Measurements from ENCODE around the gene TPBG.

Gene TPBG

DNA sequence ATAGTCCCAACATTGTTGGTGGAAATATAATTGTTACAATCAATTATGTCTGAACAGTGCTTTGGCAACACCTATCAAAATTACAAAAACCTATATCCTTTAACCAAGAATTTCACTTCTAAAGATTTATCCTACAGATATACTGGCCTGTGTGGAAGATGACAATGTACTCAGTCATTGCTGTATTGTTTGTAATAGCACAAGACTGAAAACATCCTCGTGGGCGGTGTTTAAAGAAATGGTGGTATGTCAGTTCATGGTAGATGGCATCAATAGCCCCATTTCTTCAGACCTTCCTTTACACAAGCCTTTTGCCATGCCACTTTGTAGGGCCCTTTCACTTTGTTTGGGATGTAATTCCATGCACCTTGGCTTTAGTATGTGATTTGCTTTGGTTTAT, 9.8 kb upstream of the TPBG start:
- H3K36me3 ChIP-seq (replicated peaks; ENCODE audit: low read depth, low read length), result no peaks in the 10 kb centered on the region
- no peaks in the 10 kb centered on the region for H3K79me2 ChIP-seq (ENCODE audit: low read length)
- H3K4me3 ChIP-seq (ENCODE audit: low read length), result no peak overlapping the region
- H3K27me3 ChIP-seq (ENCODE audit: low read depth, low read length), result no peaks in the 10 kb centered on the region
- no peak overlapping the region for H3K27ac ChIP-seq (ENCODE audit: low read length)
- TF ChIP-seq EZH2phosphoT487 (IDR thresholded peaks at IDR 0.05; ENCODE audit: low read depth), result no peak
- no peak for TF ChIP-seq CTCF (IDR thresholded peaks at IDR 0.05; ENCODE audit: low read depth, low read length)
- no peaks in the 10 kb centered on the region for H4K20me1 ChIP-seq (ENCODE audit: insufficient read depth, low read length)
- H3K9me3 ChIP-seq (ENCODE audit: insufficient read depth, low read length), result no peaks in the 10 kb centered on the region
- no peak overlapping the region for H2AFZ ChIP-seq (ENCODE audit: low read depth, low read length)
- no peak overlapping the region for H3K9ac ChIP-seq (ENCODE audit: low read length)
- no peaks in the 10 kb centered on the region for H3K4me1 ChIP-seq (ENCODE audit: low read length)
- H3K4me2 ChIP-seq (ENCODE audit: low read length), result no peak overlapping the region

DNA sequence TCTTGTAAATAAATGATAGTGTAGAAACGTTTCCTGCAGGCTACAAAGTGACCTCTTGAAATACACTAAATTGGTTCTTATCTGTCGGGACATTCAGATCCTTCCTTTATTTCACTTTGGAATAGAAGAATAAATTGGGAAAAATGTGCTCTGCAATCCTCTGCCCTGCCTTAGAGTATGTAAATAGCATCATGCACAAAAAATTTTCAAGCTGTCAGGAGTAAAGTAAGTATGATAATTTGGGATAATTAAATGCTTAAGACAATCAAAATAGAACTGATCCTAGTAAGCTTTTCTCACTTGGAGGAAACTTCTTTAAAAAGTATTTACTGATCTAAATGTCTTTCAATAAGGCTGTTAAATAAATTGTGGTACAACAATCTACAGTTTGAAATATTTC, 3.1 kb upstream of the TPBG start:
- Histone ChIP-seq H4K20me1 (ENCODE audit: insufficient read depth, low read length) (no peaks in the 10 kb centered on the region), H3K79me2 (ENCODE audit: low read length) (no peaks in the 10 kb centered on the region), H3K27ac (ENCODE audit: low read length) (no peak overlapping the region), H3K4me3 (ENCODE audit: low read length) (no peak overlapping the region), H3K4me2 (ENCODE audit: low read length) (no peak overlapping the region), H3K27me3 (ENCODE audit: low read depth, low read length) (no peaks in the 10 kb centered on the region), H2AFZ (ENCODE audit: low read depth, low read length) (no peak overlapping the region), H3K4me1 (ENCODE audit: low read length) (no peaks in the 10 kb centered on the region), H3K9me3 (ENCODE audit: insufficient read depth, low read length) (no peaks in the 10 kb centered on the region), H3K9ac (ENCODE audit: low read length) (no peak overlapping the region), H3K36me3 (replicated peaks; ENCODE audit: low read depth, low read length) (no peaks in the 10 kb centered on the region)
- no peak for TF ChIP-seq EZH2phosphoT487 (IDR thresholded peaks at IDR 0.05; ENCODE audit: low read depth)
- TF ChIP-seq CTCF (IDR thresholded peaks at IDR 0.05; ENCODE audit: low read depth, low read length), result no peak

GRCh38 chr6:82361631-82362030, 2.0 kb upstream of the TPBG start:
- Histone ChIP-seq H3K36me3 (replicated peaks; ENCODE audit: low read depth, low read length) (no peaks in the 10 kb centered on the region), H3K27me3 (ENCODE audit: low read depth, low read length) (no peaks in the 10 kb centered on the region), H2AFZ (ENCODE audit: low read depth, low read length) (no peak overlapping the region), H3K9me3 (ENCODE audit: insufficient read depth, low read length) (no peaks in the 10 kb centered on the region), H3K9ac (ENCODE audit: low read length) (no peak overlapping the region), H3K4me2 (ENCODE audit: low read length) (no peak overlapping the region), H3K4me1 (ENCODE audit: low read length) (no peaks in the 10 kb centered on the region), H3K4me3 (ENCODE audit: low read length) (no peak overlapping the region), H3K79me2 (ENCODE audit: low read length) (no peaks in the 10 kb centered on the region), H4K20me1 (ENCODE audit: insufficient read depth, low read length) (no peaks in the 10 kb centered on the region), H3K27ac (ENCODE audit: low read length) (no peak overlapping the region)
- TF ChIP-seq EZH2phosphoT487 (IDR thresholded peaks at IDR 0.05; ENCODE audit: low read depth), result no peak

DNA sequence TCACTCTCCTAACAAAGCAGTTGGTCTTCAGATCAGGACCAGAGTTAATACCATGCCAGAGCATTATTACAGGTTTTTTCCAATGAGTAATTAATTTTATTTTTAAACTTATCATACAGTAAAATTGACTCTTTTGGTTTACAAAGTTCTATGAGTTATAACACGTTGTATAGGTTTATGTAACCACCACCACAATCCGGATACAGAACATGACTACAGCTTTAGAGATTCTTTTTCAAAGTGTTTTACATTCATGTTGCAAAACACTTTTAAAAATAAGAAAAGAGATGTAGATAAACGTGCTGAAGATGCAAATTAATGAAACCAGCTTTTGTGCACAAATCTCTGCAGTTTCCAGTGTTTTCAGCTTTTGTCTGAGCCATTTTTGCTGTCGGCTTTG, 1.5 kb upstream of the TPBG start:
- no peaks in the 10 kb centered on the region for H3K4me1 ChIP-seq (ENCODE audit: low read length)
- no peak overlapping the region for H3K27ac ChIP-seq (ENCODE audit: low read length)
- no peak overlapping the region for H3K9ac ChIP-seq (ENCODE audit: low read length)

More for the DNA sequence above, 1.5 kb upstream of the TPBG start:
- Histone ChIP-seq H3K27me3 (ENCODE audit: low read depth, low read length) (no peaks in the 10 kb centered on the region), H3K79me2 (ENCODE audit: low read length) (no peaks in the 10 kb centered on the region), H2AFZ (ENCODE audit: low read depth, low read length) (no peak overlapping the region), H4K20me1 (ENCODE audit: insufficient read depth, low read length) (no peaks in the 10 kb centered on the region), H3K9me3 (ENCODE audit: insufficient read depth, low read length) (no peaks in the 10 kb centered on the region), H3K4me2 (ENCODE audit: low read length) (no peak overlapping the region), H3K4me3 (ENCODE audit: low read length) (no peak overlapping the region), H3K36me3 (replicated peaks; ENCODE audit: low read depth, low read length) (no peaks in the 10 kb centered on the region)
- no peak for TF ChIP-seq EZH2phosphoT487 (IDR thresholded peaks at IDR 0.05; ENCODE audit: low read depth)
- TF ChIP-seq CTCF (IDR thresholded peaks at IDR 0.05; ENCODE audit: low read depth, low read length), result no peak
